K562 (cell line): ENCODE results near the gene TRAPPC2B. TPM values are rescaled to one million over a fixed set of nuclear protein-coding genes. Genes with fewer than 3 reads are reported as not detected.

Source experiments
- BHLHE40 ChIP-seq: IDR thresholded peaks from 2 replicates; pipeline ENCODE4 v1.6.1; 2011; ENCODE audit warnings: low read length, improper control_type of control experiment
- CBX1 ChIP-seq: sonication (generic); IDR thresholded peaks from 2 replicates; pipeline ENCODE4 v1.6.1; 2016; ENCODE audit warnings: antibody characterized with exemption, low read depth, mild to moderate bottlenecking
- ESRRA ChIP-seq: fragments of 450-650 bp; IDR thresholded peaks from 2 replicates; pipeline ENCODE4 v1.6.1; 2014; ENCODE audit warnings: low read depth, mild to moderate bottlenecking, moderate library complexity, borderline replicate concordance
- ILK ChIP-seq: fragments of 450-650 bp; IDR thresholded peaks from 2 replicates; pipeline ENCODE4 v1.6.1; 2016; ENCODE audit warnings: missing genetic modification characterization, low read depth, mild to moderate bottlenecking, missing compliant biosample characterization, moderate library complexity, borderline replicate concordance
- L3MBTL2 ChIP-seq: fragments of 450-650 bp; IDR thresholded peaks from 2 replicates; pipeline ENCODE4 v1.6.1; 2016; ENCODE audit warnings: mild to moderate bottlenecking, moderate library complexity
- MTA1 ChIP-seq: fragments of 450-650 bp; IDR thresholded peaks from 2 replicates; pipeline ENCODE4 v1.6.1; 2017; ENCODE audit warnings: borderline replicate concordance
- RCOR1 ChIP-seq, 2 experiments: IDR thresholded peaks; 2 replicates each; pipeline ENCODE4 v1.6.1; 2012; ENCODE audit warnings: low read depth in 2 of 2, low read length in 2 of 2, borderline replicate concordance in 1 of 2, improper control_type of control experiment in 1 of 2
- ZBED1 ChIP-seq: IDR thresholded peaks from 2 replicates; pipeline ENCODE4 v1.6.1; 2014
- ZBTB12 ChIP-seq: fragments of 250-450 bp; sonication (Bioruptor Pico); IDR thresholded peaks from 2 replicates; pipeline ENCODE4 v1.4.0; 2020
- ZC3H4 ChIP-seq: sonication (generic); formaldehyde crosslinking; IDR thresholded peaks from 2 replicates; pipeline ENCODE4 v1.9.0; 2021; ENCODE audit warnings: missing genetic modification reagents, borderline replicate concordance
- ZFX ChIP-seq: sonication (generic); formaldehyde crosslinking; IDR thresholded peaks from 2 replicates; pipeline ENCODE4 v1.8.0; 2022; ENCODE audit warnings: mild to moderate bottlenecking, missing genetic modification reagents, moderate library complexity
- polyA plus RNA-seq, 8 experiments: library from polyadenylated mRNA; depleted of rRNA in 4 of 8; stranded (reverse) in 5 of 8; unstranded in 3 of 8; fragments of >200 nt; fragmentation: Nextera tagmentation in 2 of 8; fragmentation: Illumina TruSeq in 1 of 8; extraction: Ambion mirVana in 2 of 8; extraction: Trizol in 1 of 8; gene quantifications; 2 replicates each; pipeline versions ENCODE4 v1.2.1 to v1.2.3, GENCODE V29; 2011 to 2014; ENCODE audit warnings: inconsistent platforms in 1 of 8, missing spikeins in 1 of 8
- total RNA-seq, 7 experiments: library from RNA; depleted of rRNA in 6 of 7; stranded (reverse); fragments of >200 nt in 6 of 7; fragmentation: Illumina TruSeq in 2 of 7; extraction: Trizol in 2 of 7; gene quantifications; 2 replicates each; pipeline versions ENCODE4 v1.2.1 to v1.2.3, GENCODE V29; 2011 to 2021; ENCODE audit warnings: low replicate concordance in 1 of 7
- TF ChIP-seq, protein P1 (sequence below): fragments of 450-650 bp; IDR thresholded peaks from 2 replicates; pipeline ENCODE4 v1.6.1; 2016; ENCODE audit warnings: mild to moderate bottlenecking, moderate library complexity
- TF ChIP-seq, protein P2 (sequence below): fragments of 450-650 bp; IDR thresholded peaks from 2 replicates; pipeline ENCODE4 v1.6.1; 2014; ENCODE audit warnings: low read depth, mild to moderate bottlenecking, moderate library complexity, borderline replicate concordance

Gene TRAPPC2B
- total and polyA plus RNA-seq, 9 of the 15 experiments (the other 6 are each of a cell fraction or from before 2014, with no cell fraction given), result 2.2 to 20.4 (median 4.6) TPM

GRCh38 chr19:57350877-57351805 lies 12.2 kb upstream of the TRAPPC2B start, which contains the start of gene ZNF304 (continued):
- peak; percentile 98 for TF ChIP-seq MTA1
- TF ChIP-seq ZBTB12 (CRISPR knock-in tag), result peak; percentile 89
- TF ChIP-seq CBX1, result peak; percentile 42; the same call in 1 of the 2 replicates
- TF ChIP-seq ILK, result no peak
- TF ChIP-seq ZBED1, result no peak
- no peak for TF ChIP-seq ZC3H4 (CRISPR knock-in tag)
- peak; percentile 23; the same call in 1 of the 2 replicates for TF ChIP-seq BHLHE40
- peak; percentile 97 for TF ChIP-seq L3MBTL2
- TF ChIP-seq, protein P1, sequence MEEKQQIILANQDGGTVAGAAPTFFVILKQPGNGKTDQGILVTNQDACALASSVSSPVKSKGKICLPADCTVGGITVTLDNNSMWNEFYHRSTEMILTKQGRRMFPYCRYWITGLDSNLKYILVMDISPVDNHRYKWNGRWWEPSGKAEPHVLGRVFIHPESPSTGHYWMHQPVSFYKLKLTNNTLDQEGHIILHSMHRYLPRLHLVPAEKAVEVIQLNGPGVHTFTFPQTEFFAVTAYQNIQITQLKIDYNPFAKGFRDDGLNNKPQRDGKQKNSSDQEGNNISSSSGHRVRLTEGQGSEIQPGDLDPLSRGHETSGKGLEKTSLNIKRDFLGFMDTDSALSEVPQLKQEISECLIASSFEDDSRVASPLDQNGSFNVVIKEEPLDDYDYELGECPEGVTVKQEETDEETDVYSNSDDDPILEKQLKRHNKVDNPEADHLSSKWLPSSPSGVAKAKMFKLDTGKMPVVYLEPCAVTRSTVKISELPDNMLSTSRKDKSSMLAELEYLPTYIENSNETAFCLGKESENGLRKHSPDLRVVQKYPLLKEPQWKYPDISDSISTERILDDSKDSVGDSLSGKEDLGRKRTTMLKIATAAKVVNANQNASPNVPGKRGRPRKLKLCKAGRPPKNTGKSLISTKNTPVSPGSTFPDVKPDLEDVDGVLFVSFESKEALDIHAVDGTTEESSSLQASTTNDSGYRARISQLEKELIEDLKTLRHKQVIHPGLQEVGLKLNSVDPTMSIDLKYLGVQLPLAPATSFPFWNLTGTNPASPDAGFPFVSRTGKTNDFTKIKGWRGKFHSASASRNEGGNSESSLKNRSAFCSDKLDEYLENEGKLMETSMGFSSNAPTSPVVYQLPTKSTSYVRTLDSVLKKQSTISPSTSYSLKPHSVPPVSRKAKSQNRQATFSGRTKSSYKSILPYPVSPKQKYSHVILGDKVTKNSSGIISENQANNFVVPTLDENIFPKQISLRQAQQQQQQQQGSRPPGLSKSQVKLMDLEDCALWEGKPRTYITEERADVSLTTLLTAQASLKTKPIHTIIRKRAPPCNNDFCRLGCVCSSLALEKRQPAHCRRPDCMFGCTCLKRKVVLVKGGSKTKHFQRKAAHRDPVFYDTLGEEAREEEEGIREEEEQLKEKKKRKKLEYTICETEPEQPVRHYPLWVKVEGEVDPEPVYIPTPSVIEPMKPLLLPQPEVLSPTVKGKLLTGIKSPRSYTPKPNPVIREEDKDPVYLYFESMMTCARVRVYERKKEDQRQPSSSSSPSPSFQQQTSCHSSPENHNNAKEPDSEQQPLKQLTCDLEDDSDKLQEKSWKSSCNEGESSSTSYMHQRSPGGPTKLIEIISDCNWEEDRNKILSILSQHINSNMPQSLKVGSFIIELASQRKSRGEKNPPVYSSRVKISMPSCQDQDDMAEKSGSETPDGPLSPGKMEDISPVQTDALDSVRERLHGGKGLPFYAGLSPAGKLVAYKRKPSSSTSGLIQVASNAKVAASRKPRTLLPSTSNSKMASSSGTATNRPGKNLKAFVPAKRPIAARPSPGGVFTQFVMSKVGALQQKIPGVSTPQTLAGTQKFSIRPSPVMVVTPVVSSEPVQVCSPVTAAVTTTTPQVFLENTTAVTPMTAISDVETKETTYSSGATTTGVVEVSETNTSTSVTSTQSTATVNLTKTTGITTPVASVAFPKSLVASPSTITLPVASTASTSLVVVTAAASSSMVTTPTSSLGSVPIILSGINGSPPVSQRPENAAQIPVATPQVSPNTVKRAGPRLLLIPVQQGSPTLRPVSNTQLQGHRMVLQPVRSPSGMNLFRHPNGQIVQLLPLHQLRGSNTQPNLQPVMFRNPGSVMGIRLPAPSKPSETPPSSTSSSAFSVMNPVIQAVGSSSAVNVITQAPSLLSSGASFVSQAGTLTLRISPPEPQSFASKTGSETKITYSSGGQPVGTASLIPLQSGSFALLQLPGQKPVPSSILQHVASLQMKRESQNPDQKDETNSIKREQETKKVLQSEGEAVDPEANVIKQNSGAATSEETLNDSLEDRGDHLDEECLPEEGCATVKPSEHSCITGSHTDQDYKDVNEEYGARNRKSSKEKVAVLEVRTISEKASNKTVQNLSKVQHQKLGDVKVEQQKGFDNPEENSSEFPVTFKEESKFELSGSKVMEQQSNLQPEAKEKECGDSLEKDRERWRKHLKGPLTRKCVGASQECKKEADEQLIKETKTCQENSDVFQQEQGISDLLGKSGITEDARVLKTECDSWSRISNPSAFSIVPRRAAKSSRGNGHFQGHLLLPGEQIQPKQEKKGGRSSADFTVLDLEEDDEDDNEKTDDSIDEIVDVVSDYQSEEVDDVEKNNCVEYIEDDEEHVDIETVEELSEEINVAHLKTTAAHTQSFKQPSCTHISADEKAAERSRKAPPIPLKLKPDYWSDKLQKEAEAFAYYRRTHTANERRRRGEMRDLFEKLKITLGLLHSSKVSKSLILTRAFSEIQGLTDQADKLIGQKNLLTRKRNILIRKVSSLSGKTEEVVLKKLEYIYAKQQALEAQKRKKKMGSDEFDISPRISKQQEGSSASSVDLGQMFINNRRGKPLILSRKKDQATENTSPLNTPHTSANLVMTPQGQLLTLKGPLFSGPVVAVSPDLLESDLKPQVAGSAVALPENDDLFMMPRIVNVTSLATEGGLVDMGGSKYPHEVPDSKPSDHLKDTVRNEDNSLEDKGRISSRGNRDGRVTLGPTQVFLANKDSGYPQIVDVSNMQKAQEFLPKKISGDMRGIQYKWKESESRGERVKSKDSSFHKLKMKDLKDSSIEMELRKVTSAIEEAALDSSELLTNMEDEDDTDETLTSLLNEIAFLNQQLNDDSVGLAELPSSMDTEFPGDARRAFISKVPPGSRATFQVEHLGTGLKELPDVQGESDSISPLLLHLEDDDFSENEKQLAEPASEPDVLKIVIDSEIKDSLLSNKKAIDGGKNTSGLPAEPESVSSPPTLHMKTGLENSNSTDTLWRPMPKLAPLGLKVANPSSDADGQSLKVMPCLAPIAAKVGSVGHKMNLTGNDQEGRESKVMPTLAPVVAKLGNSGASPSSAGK, result peak; percentile 90
- peak; percentile 62 for TF ChIP-seq ZFX
- peak in 1 of 2 experiments; percentile 27; a peak in 1 of 4 replicates for TF ChIP-seq RCOR1 (IDR thresholded peaks at IDR 0.05; ENCODE audit: borderline replicate concordance in 1 of 2, low read depth in 2 of 2, low read length in 2 of 2)
- TF ChIP-seq, protein P2, sequence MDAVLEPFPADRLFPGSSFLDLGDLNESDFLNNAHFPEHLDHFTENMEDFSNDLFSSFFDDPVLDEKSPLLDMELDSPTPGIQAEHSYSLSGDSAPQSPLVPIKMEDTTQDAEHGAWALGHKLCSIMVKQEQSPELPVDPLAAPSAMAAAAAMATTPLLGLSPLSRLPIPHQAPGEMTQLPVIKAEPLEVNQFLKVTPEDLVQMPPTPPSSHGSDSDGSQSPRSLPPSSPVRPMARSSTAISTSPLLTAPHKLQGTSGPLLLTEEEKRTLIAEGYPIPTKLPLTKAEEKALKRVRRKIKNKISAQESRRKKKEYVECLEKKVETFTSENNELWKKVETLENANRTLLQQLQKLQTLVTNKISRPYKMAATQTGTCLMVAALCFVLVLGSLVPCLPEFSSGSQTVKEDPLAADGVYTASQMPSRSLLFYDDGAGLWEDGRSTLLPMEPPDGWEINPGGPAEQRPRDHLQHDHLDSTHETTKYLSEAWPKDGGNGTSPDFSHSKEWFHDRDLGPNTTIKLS, result peak; percentile 76
- no peak for TF ChIP-seq ESRRA
